DMS 273 treated with DMSO at 0.1 percent for 48 hours (cell line): ENCODE data around the gene ELMO1.

Experiments
- DNase-seq: peaks from one replicate; lab custom pipeline; 2025; lab: John Stamatoyannopoulos, UW

Gene ELMO1

GRCh38 chr7:37128327-37129034 is 320.2 kb downstream of the ELMO1 start:
- no peak for DNase-seq

GRCh38 chr7:37119296-37119860 is 329.3 kb downstream of the ELMO1 start:
- DNase-seq: no peak

- no peak for DNase-seq
Measured at GRCh38 chr7:37118004-37118403, 330.7 kb downstream of the ELMO1 start.

- DNase-seq: no peak
Measured at GRCh38 chr7:37117292-37117691, 331.4 kb downstream of the ELMO1 start.

GRCh38 chr7:37116093-37116701 is 332.5 kb downstream of the ELMO1 start:
- no peak for DNase-seq

- no peak for DNase-seq
Measured at GRCh38 chr7:37113661-37114355, 334.9 kb downstream of the ELMO1 start.

GRCh38 chr7:37112876-37113275 is 335.8 kb downstream of the ELMO1 start:
- DNase-seq: no peak

- DNase-seq: no peak
Measured at GRCh38 chr7:37112218-37112617, 336.4 kb downstream of the ELMO1 start.

- no peak for DNase-seq
Measured at GRCh38 chr7:37111459-37111858, 337.2 kb downstream of the ELMO1 start.

- no peak for DNase-seq
Measured at GRCh38 chr7:37110660-37111424, 337.8 kb downstream of the ELMO1 start.

GRCh38 chr7:37109843-37110242 is 338.8 kb downstream of the ELMO1 start:
- no peak for DNase-seq

GRCh38 chr7:37109016-37109683 is 339.5 kb downstream of the ELMO1 start:
- DNase-seq: no peak

GRCh38 chr7:37108615-37109014 is 340.0 kb downstream of the ELMO1 start:
- no peak for DNase-seq

GRCh38 chr7:37107047-37107750 is 341.5 kb downstream of the ELMO1 start:
- no peak for DNase-seq

- no peak for DNase-seq
Measured at GRCh38 chr7:37105762-37106161, 342.9 kb downstream of the ELMO1 start.

GRCh38 chr7:37104822-37105518 is 343.7 kb downstream of the ELMO1 start:
- DNase-seq: no peak

GRCh38 chr7:37102518-37103137 is 346.0 kb downstream of the ELMO1 start:
- DNase-seq: no peak

- DNase-seq: no peak
Measured at GRCh38 chr7:37100735-37101331, 347.8 kb downstream of the ELMO1 start.

GRCh38 chr7:37098762-37099161 is 349.9 kb downstream of the ELMO1 start:
- no peak for DNase-seq
